CD4-positive, alpha-beta T cell (primary cell): ENCODE data around the gene HYI. TPM values are rescaled to one million over a fixed set of nuclear protein-coding genes. Genes with fewer than 3 reads are reported as not detected.

Experiments used
- ATAC-seq: fragments of 200-7000 bp; cut with Tn5 transposase; one replicate; pipeline ENCODE4 v1.10.0; 2022; ENCODE audit warnings: mild to moderate bottlenecking; ENCODE audit not compliant: poor library complexity
- CTCF ChIA-PET: fragments of 350-600 bp; sonication (Branson Sonifier 250); formaldehyde crosslinking; loops from one replicate; lab custom pipeline; 2021; ENCODE audit warnings: antibody characterized with exemption, inconsistent platforms; lab: Charles Lee
- POLR2A ChIA-PET: fragments of 350-600 bp; sonication (Branson Sonifier 250); formaldehyde crosslinking; loops from one replicate; lab custom pipeline; 2021; ENCODE audit warnings: antibody characterized with exemption, inconsistent platforms; lab: Charles Lee
- DNase-seq, 14 experiments: peaks; one replicate each; pipeline ENCODE4 v3.0.0-alpha.2; 2013 to 2020; ENCODE audit warnings: mixed read lengths in 2 of 14
- H3K27ac ChIP-seq, 2 donors: one replicate each; pipeline versions ENCODE4 v1.5.1 to v1.7.0; 2013; ENCODE audit warnings: low read length in 2 of 2, low read depth in 1 of 2, mild to moderate bottlenecking in 1 of 2
- H3K27me3 ChIP-seq, 2 experiments: 1 replicate in 1 of 2; 2 replicates in 1 of 2; pipeline versions ENCODE4 v1.6.1 to v1.7.0; 2013; ENCODE audit warnings: low read length in 2 of 2, control low read depth in 1 of 2, mild to moderate bottlenecking in 1 of 2, moderate library complexity in 1 of 2; ENCODE audit not compliant: insufficient read depth in 2 of 2, control insufficient read depth in 1 of 2
- H3K36me3 ChIP-seq: one replicate; pipeline ENCODE4 v1.6.1; 2013; ENCODE audit warnings: low read length, control low read depth; ENCODE audit not compliant: insufficient read depth
- H3K4me1 ChIP-seq: one replicate; pipeline ENCODE4 v1.6.1; 2013; ENCODE audit warnings: low read length, control low read depth; ENCODE audit not compliant: insufficient read depth
- H3K4me3 ChIP-seq: one replicate; pipeline ENCODE4 v1.5.1; 2013; ENCODE audit warnings: mild to moderate bottlenecking, low read length, moderate library complexity
- H3K9me3 ChIP-seq, 2 experiments: 1 replicate in 1 of 2; 2 replicates in 1 of 2; pipeline versions ENCODE4 v1.6.1 to v1.7.0; 2013; ENCODE audit warnings: low read length in 2 of 2, mild to moderate bottlenecking in 2 of 2, control low read depth in 1 of 2, moderate library complexity in 1 of 2; ENCODE audit not compliant: control insufficient read depth in 1 of 2, insufficient read depth in 1 of 2
- H3K27ac Mint-ChIP-seq: one replicate; pipeline ENCODE4 v1.8.0; 2020; ENCODE audit warnings: mixed read lengths
- H3K27me3 Mint-ChIP-seq: one replicate; pipeline ENCODE4 v1.8.0; 2021; ENCODE audit warnings: mixed read lengths
- H3K36me3 Mint-ChIP-seq: one replicate; pipeline ENCODE4 v1.8.0; 2021; ENCODE audit warnings: low read depth, mixed read lengths
- H3K4me1 Mint-ChIP-seq: one replicate; pipeline ENCODE4 v1.8.0; 2021; ENCODE audit warnings: low read depth, mixed read lengths
- H3K4me3 Mint-ChIP-seq: one replicate; pipeline ENCODE4 v1.8.0; 2020; ENCODE audit warnings: mild to moderate bottlenecking, mixed read lengths
- H3K9me3 Mint-ChIP-seq: one replicate; pipeline ENCODE4 v1.8.0; 2020; ENCODE audit warnings: mixed read lengths
- intact Hi-C, 2 experiments: fragments of 100-400 bp; cut with DNase I in 1 of 2; cut with micrococcal nuclease in 1 of 2; formaldehyde crosslinking; loops; one replicate each; pipeline versions ENCODE4 v1.15.1 to v1.9.0; 2023 to 2025; cut with DNase I, micrococcal nuclease
- total RNA-seq, 174 experiments: library from RNA in 2 of 174; stranded (reverse) in 2 of 174; gene quantifications; one replicate each; pipeline ENCODE4 v1.2.3 and lab custom pipeline; 2021 to 2026
- TF ChIP-seq, protein P1 (sequence below): fragments of 200-600 bp; IDR thresholded peaks from one replicate; pipeline ENCODE4 v1.8.0; 2022; ENCODE audit warnings: antibody characterized with exemption, mild to moderate bottlenecking

The HYI gene
- total RNA-seq, 2 experiments from 2014 or later, result 26.1 to 31.6 TPM

DNA sequence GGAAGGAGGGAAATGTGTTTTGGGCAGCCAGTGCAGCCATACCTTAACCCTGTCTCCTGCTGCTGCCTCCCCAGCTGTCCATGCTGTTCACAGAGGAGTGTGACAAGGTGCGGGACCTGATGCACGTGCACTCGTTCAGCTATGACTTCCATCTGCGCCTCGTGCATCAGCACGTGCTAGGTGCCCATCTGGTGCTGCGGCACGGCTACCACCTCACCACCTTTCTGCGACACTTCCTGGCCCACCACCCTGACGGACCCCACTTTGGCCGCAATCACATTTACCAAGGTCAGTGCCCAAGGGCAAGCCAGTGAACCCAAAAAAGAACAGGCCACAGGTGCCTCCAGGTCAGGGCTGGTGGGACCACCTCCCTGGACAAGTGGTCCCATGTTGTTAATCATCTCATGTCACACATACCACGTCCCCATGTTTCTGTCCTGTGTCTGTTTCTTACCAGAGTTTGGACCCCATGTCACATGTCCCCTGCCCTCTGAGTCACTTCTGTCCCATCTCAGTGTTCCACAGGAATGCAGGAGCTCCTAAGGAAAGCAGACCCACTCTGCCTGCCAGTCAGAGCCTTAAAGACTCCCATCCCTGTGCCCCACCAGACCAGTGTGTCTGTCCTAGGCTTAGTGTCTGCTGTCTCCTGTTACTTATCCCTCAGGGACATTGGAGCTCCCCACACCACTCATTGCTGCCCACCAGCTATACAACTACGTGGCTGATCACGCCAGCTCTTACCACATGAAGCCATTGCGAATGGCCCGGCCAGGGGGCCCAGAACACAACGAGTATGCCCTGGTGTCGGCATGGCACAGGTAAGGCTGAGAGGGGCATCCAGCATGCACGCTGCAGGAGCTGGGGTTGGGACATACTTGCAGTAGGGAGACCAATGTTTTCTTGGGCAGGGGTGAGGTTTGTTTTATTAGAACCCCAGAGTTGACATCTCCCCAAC lies 6.6 kb downstream of the HYI start:
- Mint-ChIP-seq H3K36me3 (peaks cover 92% of the 10 kb centered on the region), H3K27ac (peak overlapping the region; percentile 20), H3K4me3 (no peak overlapping the region), H3K9me3 (no peaks in the 10 kb centered on the region), H3K4me1 (no peaks in the 10 kb centered on the region), H3K27me3 (no peaks in the 10 kb centered on the region)
- Histone ChIP-seq H3K9me3 (no peaks in the 10 kb centered on the region), H3K36me3 (peaks cover 89% of the 10 kb centered on the region), H3K27me3 (no peaks in the 10 kb centered on the region), H3K4me1 (no peaks in the 10 kb centered on the region), H3K4me3 (no peak overlapping the region), H3K27ac (no peak overlapping the region)
- DNase-seq (peak in 1 of 14 experiments; percentile 9), ATAC-seq (no peak)
- CTCF ChIA-PET, result no interaction called here
- intact Hi-C loops, result no loop called here
- TF ChIP-seq, protein P1, sequence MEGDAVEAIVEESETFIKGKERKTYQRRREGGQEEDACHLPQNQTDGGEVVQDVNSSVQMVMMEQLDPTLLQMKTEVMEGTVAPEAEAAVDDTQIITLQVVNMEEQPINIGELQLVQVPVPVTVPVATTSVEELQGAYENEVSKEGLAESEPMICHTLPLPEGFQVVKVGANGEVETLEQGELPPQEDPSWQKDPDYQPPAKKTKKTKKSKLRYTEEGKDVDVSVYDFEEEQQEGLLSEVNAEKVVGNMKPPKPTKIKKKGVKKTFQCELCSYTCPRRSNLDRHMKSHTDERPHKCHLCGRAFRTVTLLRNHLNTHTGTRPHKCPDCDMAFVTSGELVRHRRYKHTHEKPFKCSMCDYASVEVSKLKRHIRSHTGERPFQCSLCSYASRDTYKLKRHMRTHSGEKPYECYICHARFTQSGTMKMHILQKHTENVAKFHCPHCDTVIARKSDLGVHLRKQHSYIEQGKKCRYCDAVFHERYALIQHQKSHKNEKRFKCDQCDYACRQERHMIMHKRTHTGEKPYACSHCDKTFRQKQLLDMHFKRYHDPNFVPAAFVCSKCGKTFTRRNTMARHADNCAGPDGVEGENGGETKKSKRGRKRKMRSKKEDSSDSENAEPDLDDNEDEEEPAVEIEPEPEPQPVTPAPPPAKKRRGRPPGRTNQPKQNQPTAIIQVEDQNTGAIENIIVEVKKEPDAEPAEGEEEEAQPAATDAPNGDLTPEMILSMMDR, result no peak
- POLR2A ChIA-PET, result interaction anchor here (1.9 kb wide), 1 partner anchor 8 kb away, joined by 5 read pairs; no protein-coding TSS in a partner anchor

DNA sequence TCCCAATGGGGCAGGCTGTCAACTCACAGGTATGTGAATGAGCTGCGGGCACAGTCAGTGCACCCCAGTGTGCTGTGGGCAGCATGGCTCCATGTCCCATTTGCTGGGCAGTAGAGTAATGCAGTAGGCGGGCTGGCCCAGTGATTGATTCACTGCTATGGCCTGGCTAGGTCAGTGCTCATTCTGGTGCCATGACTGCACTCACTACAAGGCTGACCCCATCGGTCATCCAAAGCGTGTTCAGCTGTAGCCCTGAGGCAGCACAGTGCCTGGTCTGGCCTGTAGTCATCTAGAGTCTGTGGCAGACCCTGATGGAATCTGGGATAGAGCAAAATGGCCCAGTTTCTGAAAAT lies 7.4 kb downstream of the HYI start:
- H3K4me1 Mint-ChIP-seq, result no peaks in the 10 kb centered on the region
- intact Hi-C loops, result no loop called here
- Histone ChIP-seq H3K36me3 (peaks cover 91% of the 10 kb centered on the region), H3K9me3 (no peaks in the 10 kb centered on the region), H3K27me3 (no peaks in the 10 kb centered on the region), H3K27ac (no peak overlapping the region), H3K4me3 (no peak overlapping the region), H3K4me1 (no peaks in the 10 kb centered on the region)
- no peaks in the 10 kb centered on the region for H3K27me3 Mint-ChIP-seq
- H3K9me3 Mint-ChIP-seq, result no peaks in the 10 kb centered on the region
- POLR2A ChIA-PET, result no interaction called here
- ATAC-seq (no peak), DNase-seq (no peak)
- H3K27ac Mint-ChIP-seq, result no peak overlapping the region
- H3K36me3 Mint-ChIP-seq, result peaks cover 93% of the 10 kb centered on the region
- TF ChIP-seq, protein P1, result no peak
- CTCF ChIA-PET, result no interaction called here
- H3K4me3 Mint-ChIP-seq, result no peak overlapping the region

- no peaks in the 10 kb centered on the region for H3K27me3 Mint-ChIP-seq
- Histone ChIP-seq H3K9me3 (no peaks in the 10 kb centered on the region), H3K4me3 (no peak overlapping the region), H3K27me3 (no peaks in the 10 kb centered on the region), H3K4me1 (no peaks in the 10 kb centered on the region), H3K36me3 (peaks cover 92% of the 10 kb centered on the region), H3K27ac (no peak overlapping the region)
- H3K4me1 Mint-ChIP-seq, result no peaks in the 10 kb centered on the region
- CTCF ChIA-PET, result no interaction called here
- intact Hi-C loops, result no loop called here
- H3K27ac Mint-ChIP-seq, result no peak overlapping the region
- H3K36me3 Mint-ChIP-seq, result peaks cover 93% of the 10 kb centered on the region
- POLR2A ChIA-PET, result interaction anchor here (1.7 kb wide), 1 partner anchor 9 kb away, joined by 6 read pairs; the partner anchor contains the start of gene HYI
- no peaks in the 10 kb centered on the region for H3K9me3 Mint-ChIP-seq
- ATAC-seq (no peak), DNase-seq (no peak)
- TF ChIP-seq, protein P1, result no peak
- no peak overlapping the region for H3K4me3 Mint-ChIP-seq
Measured at GRCh38 chr1:43445606-43446387, 7.9 kb downstream of the HYI start.
